Left renal cortex interstitium (tissue), 4 donors: Measurements from ENCODE around the gene SUSD5. TPM values are rescaled to one million over a fixed set of nuclear protein-coding genes. Genes with fewer than 3 reads are reported as not detected.
"Not testable (repeated sequence)": the region's sequence is repeated elsewhere in the genome, so short reads cannot be mapped to it uniquely, and the experiment has no call there.

Experiments
- DNase-seq, 4 donors: peaks; one replicate each; pipeline ENCODE4 v3.0.0-alpha.2; 2013; ENCODE audit warnings: low read depth in 4 of 4, low spot score in 2 of 4, missing footprints in 1 of 4
- polyA plus RNA-seq, 4 donors: library from polyadenylated mRNA; unstranded; fragments of 120-200 nt; gene quantifications; one replicate each; pipeline ENCODE4 v1.2.1, GENCODE V29; 2013; ENCODE audit not compliant: insufficient read length in 4 of 4

Gene SUSD5
- polyA plus RNA-seq, 4 donors = 4.2 to 6.2 (median 4.6) TPM

DNA sequence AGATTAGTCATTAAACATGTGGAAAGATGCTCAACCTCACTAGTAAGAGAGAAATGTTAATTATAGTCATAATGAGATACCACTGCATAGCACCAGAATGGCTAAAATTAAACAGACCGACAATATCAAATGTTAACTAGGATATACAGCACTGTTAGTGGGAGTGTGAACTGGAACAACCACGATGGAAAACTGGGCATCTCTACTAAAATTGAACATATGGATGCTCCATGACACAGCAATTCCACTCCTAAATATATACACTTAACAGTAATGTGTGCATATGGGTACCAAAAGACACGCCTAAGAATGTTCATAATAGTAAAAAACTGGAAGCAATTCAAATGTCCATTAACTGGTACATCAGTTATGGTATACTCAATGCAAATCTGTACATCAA is 63.3 kb downstream of the SUSD5 start:
- no peak for DNase-seq

DNA sequence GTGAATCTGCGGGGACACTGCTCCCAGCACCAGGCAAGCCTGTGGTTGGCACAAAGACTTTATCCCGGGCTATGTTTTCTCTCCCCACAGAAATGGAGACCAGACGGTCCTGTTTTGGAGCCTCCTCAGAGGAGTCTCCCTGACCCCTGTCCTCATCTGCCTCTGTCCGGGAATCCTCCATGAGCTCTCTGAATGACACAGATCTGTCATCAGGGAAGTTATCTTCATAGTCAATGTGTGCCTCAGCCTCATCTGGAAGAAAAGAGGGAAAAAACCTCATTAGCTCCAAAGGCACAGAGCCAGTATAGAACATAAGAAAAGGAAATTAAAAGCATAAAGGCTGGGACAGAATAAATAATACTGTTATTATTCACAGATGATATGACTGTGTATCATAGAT is 64.8 kb downstream of the SUSD5 start:
- DNase-seq = no peak

DNA sequence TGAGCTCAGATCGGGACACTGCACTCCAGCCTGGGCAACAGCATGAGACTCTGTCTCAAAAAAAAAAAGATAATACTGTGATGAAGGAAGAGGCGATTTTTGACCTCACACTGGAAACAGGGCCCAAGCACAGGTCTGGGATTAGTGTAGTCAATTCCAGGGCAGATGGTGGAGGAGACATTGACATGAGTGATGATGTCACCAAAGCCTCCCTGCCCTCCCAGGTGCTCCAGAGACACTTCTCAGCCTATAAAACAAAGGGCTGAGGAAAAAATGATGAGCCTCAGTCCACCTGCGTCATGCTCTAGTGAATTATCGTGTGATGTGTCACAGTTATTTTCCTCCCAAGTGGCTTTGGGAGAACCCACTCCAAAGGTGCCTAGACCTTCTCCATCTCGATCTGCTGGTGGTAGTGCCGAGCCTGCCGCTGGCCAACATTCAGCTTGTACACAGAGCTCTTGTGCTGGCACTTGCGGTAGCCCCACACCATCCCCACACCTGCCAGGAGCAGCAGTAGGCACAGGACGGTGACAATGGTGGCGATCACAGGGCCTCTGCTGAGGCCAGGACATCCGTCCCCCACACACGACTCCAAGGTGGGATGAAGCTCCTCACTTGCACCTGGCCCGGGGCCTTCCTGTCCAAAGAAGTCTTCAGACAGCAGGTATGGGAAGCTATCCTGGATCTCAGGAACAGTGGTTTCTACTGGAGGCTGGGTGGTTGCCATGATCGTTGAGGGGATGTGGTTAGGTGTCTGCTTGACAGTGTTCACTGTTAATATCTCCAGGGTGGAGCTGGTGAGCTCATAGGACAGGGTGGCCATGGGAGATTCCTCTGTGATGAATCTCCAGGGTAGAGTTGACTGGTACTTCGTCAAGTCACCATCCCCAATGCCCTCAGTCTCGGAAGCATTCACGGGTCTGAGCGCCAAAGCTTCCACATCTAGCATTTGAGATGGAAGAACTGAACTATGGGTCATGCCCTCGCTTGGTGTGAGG is 65.9 kb downstream of the SUSD5 start:
- DNase-seq = no peak

DNA sequence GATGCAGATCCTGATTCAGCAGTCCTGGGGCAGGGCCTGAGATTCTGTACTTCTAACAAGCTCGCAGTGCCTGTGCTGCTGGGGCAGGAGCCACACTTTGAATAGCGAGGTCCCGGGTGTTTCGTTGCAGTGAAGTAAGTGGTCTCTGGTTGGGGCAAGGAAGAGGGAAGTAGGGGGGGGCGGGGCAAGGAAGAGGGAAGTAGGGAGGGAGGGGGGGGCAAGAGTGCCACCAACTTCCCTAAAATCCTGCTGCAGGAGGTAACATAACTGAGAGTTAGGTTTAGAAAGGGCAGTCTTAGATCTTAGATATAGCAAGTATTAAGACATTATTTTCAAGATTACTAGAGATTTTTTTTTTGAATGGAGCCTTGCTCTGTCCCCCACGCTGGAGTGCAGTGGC is 69.3 kb downstream of the SUSD5 start:
- DNase-seq = no peak

DNA sequence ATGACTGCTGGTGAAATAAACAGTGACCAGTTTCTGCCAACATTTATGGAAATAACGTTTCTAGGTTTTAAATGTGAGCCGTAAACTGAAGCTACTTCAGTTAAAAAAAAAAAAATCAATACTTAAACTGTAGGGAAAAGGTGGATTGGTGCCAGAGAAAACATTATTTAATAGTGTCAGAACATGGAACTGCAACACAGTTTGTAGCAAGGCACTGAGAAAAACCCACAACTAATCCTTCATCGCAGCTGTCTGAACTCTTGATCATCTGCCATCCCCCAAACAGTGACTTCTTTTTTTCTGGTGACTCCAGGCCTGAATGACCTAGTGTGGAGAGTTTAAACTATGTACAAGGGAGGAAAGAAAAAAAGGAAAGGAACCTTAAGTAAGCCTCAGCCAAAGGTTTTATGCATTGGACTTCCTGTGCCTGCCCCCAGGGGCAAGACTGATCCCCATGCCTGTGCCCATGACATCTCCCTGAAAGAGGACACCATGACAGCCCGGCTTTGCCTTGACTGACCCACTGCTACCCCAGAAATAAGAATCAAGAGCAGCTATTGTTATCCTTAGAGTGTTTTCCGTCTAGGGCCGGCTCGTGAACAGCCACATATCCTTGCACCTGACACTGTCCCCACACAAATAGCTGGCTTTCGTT is 71.7 kb downstream of the SUSD5 start:
- DNase-seq = peak in 1 of 4 donors; percentile 21

DNA sequence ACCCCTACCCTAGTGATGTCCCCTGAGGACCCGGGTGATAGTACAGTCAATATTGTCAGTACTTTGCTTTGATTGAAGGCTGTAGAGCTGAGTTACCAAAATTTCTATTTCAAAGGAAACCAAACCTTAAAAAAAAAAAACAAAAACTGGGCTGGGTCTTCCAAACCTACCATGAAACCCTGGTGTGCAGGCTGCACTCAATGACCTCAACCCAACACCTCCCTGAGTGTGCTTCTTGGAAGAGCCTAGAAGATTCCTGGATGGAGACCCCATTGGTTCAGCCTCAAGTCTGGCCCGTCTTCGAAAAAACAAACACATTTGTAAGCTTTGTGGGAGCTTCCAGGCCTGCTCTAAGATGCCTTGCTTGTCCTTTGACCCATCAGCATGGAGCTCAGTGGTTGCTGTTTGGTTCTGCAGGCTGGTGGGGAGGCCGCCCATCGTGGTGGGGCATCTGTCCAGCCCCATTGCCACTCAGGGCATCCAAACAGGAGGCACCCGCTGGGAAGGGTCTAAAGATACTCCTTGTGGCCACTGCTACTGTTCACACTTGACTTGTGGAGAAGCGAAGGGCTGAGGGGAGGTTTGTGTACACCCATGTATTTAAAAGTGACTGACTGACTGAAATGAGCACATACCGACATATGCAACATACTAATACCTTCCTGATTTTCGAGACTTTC is 72.6 kb downstream of the SUSD5 start:
- DNase-seq = no peak

DNA sequence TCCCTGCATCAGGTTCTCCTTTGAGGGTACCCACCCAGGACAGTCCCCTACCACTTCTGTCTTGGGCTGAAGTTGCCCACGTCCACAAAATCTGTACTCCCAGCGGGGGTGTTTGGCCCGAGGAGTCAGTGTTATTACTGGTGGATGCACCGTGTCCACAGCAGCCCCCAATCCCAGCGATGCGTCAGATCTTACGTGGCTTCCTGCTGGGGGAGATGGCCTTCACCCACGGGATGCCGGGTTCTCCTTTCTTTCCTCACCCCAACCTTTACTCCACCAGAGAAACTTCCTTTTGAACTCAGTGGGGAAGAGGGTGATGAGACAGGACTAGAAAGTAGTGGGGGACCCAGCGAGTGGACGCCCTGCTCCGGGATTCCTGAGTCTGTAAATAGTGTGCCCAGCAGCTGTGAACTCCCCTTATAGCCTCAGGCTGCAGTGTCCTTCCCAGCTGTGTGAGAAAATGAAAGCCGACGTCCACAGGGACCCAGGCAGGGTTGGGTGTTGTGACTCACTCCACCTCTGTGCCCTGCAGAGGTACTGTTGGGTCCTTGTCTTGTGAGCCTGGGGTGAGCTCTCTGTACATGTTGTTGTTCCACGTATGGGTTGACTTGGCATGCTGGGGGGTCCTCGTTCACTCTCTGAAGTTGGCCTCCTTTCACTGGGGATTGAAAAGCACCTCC is 73.2 kb downstream of the SUSD5 start:
- no peak for DNase-seq

DNA sequence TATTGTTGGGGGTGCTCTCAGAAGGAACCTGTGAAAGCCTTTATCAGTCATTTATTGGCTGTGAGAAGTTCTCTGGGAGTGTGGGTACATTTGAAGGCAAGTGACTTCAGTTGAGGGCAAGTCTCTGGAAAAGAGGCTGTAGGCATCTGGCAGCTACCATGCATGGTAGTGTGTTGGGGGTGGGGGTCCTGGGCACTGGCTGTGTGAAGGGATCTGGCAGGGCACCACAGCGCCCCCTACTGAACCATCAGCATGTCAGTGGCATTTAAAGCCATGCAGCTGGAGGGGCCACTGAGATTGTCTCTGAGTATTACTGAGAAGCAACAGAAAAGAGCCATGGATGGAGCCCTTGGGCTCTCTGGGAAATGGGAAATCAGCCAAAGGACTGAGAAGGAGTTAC is 74.2 kb downstream of the SUSD5 start:
- no peak for DNase-seq

DNA sequence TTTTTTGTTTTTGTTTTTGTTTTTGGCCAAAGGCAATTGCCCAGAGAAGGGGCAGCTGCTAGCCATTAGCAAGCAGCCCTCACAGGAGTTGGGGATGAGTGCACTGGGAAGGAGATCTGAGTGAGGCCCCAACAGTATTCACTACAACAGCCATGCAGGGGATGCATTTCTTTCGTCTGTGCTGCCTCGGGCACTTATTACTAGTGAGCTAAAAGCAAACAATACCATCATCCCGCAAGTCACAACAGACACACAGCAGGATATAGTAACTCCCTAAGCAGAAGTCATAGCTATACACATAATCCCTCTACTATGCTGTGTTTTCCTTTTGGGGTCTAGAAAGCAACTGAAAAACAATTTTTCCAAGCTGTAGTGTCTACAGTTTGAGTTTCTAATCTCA is 77.6 kb downstream of the SUSD5 start:
- no peak for DNase-seq

DNA sequence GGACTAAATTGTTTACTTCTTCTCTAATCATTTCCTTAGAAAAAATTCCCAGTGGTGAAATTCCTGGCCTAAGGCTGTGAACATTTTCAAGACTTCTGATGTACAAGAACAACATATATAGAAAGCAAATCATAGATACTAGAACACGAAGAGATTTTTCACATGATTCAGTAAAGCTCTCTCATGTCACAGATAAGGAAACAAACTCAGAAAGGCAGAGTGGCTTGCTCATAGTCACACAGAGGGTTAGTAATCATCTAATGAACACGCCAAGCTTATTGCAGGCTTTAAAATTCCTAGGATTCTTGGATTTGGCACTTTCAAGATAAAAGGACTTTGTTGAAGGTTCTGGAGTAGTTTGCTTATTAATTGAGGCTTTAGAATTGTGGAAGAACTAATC is 78.6 kb downstream of the SUSD5 start:
- no peak for DNase-seq

DNA sequence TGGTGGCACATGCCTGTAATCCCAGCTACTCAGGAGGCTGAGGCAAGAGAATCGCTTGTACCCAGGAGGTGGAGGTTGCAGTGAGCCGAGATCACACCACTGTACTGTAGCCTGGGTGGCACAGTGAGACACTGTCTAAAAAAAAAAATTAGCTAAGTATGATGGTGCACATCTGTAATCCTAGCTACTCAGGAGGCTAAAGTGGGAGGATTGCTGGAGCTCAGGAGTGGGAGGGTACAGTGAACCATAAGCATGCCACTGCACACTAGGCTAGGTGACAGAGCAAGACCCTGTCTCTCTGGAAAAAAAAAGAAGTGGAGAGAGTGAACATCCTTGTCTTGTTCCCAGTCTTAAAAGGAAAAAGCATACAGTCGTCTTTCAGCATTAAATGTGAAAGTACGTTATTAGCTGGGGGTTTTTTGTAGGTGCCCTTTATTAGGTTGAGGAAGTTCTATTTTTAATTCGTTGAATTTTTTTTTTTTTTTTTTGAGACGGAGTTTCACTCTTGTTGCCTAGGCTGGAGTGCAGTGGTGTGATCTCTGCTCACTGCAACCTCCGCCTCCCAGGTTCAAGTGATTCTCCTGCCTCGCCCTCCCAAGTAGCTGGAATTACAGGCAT is 79.5 kb downstream of the SUSD5 start:
- DNase-seq = not testable (repeated sequence)

DNA sequence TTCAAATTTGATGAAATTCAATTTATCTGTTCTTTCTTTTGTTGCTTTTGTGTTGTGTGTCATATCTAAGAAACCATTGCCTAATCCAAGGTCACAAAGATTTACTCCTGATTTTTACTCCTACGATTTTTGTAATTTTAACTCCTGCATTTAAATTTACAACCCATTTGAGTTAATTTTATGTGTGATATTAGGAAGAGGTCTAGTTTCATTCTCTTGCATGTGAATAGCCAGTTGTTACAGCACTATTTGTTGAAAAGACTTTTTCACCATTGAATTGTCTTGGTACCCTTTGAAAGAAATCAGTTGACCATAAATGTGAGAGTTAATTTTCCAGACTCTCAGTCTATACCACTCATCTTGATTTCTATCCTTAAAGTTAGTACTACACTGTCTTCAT is 80.9 kb downstream of the SUSD5 start:
- no peak for DNase-seq

DNA sequence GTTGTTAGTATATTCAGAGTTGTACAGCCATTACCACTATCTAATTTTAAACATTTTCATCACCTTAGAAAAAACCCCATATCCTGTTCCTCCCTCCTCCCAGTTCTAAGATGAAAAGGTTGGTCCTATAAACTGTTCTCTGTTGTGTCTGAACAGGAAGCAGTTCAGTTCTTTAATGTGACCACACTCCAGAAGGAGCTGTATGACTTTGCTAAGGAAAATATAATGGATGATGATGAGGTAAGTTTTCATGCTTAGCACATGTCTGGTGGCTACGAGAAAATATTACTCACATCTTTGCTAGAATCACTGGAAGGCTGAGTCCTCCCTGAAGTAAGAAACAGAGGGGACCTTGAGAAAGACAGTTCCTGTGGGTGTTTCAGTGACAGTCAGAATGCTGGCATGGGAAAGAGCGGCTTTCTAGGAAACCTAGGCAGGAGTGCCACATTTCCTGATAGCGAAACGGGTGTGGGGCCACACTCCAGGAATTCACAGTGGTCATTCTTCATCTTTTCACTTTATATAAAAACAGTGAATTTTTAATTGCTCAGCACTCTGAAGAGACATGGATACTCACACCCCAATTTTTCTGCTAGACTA is 84.5 kb downstream of the SUSD5 start:
- no peak for DNase-seq

DNA sequence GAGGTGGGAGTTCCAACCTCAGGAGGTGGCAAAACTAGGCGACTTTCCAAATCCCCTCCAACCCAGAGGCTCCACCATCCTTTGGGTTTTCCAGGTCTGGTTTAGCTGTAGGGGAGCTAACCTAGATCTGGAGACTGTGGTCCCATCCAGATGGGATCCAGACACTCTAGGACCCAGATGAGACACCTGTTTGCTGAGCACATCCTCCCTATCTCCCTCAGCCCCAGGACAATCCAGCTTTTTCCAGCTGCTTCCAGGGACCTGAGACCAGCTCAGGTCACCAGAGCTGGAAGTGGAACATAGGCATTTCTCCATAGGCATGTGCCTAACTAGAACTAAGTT is 86.6 kb downstream of the SUSD5 start:
- no peak for DNase-seq

DNA sequence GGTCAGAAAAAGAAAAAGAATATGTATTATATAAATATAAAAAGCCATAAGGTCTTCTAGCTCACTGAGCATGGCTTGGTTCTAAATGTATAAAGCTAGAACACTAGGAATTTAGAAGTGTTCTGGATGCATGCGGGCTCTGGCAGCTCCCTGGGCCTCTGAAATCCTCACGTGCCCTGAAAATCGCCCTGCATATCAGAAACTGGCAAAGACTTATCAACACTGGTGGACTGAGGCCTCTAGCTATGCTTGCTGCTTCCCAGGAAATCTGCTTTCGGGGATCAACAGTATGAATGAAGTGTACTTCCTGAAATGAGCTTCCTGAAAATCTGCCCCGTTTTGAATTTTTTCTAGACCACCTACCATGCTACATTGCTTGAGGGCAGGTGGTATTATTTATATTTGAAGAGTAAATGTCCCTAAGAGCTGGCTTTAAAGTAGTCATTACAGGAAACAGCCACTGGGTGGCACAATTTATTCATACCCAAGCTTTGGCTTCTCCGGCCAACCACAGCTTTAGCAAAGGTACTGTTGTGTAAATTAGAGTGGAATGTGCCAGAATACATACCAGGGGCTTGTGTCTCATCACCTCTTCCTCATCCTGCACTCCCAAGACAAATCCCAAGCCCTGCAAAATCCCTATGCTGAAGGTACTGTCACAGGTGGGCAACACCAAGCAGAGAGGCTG is 87.1 kb downstream of the SUSD5 start:
- peak in 2 of 4 donors; percentile 31 to 49 for DNase-seq

DNA sequence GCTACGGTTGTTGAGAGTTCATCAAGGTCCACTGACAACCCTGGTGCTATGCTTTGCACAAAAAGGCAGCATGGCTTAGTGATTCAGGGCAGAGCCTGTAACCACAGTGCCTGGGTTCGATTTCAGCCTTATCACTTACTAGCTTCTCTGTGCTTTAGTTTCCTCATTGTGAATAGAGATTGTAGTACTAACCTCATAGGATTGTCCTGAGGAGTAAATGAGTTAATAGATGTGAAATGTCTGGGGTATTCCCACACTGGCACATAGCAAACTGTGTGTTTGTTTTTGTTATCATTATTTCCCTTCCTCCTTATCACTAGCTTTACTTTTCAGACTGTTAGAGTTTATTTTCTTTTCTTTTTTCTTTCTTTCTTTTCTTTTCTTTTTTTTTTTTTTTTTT is 88.5 kb downstream of the SUSD5 start:
- DNase-seq = no peak

DNA sequence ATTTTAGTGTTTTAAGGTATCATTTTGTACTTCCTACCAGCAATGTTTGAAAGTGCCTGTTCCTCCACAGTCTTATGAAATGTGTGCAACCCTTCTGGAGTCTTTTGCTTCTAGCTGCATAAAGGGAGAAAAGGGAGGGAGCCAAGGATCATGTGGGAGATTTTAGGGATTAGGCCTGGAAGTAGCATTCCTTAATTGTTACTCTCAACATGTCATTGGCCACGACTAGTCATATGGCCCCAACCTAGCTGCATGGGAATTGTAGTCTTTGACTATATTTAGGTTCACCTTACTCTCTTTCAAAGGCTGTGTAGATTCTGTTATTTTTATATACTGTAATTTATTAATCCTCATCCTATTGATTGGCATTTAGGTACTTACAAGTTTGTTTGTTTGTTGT is 89.9 kb downstream of the SUSD5 start:
- DNase-seq = no peak

DNA sequence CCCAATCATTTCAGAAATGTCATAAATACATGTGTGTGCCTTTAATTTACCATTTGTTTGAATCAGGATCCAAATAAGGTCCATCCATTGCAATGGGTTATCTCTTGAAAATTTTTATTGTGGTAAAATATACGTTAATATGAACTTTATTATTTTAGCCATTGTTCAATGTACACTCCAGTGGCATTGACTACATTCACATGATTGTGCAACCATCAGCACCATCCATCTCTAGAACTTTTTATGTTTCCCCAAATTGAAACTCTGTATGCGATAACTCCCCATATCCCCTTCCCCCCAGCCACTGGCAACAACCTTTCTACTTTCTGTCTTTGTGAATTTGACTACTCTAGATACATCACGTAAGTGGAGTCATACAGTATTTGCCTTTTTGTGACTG is 92.8 kb downstream of the SUSD5 start:
- no peak for DNase-seq

DNA sequence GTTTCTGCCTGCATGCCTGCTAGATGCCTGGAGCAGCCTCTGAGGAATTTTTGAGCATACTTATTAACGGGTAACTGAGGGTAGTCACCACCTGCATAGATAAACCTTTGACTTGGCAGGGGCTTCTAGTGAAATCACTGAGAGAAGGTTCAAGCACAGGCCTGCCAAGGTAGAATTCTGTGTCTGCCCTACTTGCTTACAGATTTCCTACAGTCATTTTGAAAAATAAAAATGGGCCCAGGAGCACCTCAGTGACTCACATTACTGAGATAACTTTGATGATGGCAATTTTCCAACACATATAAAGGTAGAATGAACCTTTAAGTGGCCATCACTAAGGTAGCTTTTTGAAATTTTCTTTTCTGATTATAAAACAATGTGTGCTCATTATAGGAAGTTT is 94.0 kb downstream of the SUSD5 start:
- DNase-seq = no peak

DNA sequence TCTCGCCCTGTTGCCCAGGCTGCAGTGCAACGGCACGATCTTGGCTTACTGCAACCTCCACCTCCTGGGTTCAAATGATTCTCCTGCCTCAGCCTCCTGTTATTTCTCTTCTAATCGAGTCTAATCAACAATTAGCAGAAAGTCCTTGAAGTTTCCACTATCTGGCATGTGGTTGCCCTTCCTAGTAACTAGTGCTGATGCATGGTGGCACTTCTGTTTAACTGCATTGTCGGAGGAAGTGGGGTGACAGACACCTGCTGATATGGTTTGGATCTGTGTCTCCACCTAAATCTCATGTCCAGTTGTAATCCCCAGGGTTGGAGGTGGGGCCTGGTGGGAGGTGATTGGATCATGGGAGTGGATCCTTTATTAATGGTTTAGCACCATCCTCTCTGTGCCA is 95.6 kb downstream of the SUSD5 start:
- no peak for DNase-seq
